Measurements from ENCODE around the gene BTRC. TPM values are rescaled to one million over a fixed set of nuclear protein-coding genes. Genes with fewer than 3 reads are reported as not detected.
"Not testable (repeated sequence)": the region's sequence is repeated elsewhere in the genome, so short reads cannot be mapped to it uniquely, and the experiment has no call there.

BTRC gene
- total RNA-seq, 1 donor from 2014 or later: 19.4 TPM

DNA sequence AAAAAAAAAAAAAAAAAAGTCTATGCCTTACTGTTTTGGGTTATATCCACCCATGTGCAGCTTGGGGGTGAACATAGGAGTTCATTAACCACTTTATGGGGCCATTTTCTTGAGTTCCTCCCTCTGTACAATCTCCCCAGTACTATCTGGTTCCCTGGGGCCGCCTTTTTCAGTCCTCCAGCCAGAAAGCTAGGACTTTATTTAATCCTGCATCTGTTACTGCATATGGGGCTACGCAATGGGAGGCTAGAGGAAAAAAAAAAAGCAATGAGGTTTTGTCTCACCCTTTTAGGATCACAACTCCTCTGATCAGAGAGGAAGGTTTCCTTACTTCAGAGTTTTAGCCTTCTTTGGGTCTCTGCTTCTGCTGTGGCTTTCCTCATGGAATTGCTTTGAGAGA lies 51.0 kb downstream of the BTRC start:
- Mint-ChIP-seq H3K27me3 (no peaks in the 10 kb centered on the region), H3K4me1 (peaks cover 9% of the 10 kb centered on the region), H3K9me3 (no peaks in the 10 kb centered on the region), H3K27ac (no peak overlapping the region), H3K4me3 (no peak overlapping the region), H3K36me3 (ENCODE audit: low read depth) (peaks cover 18% of the 10 kb centered on the region)
- ChIA-PET POLR2A (interaction anchor here (0.6 kb wide), 1 partner anchor 51 kb away, joined by 3 read pairs; the partner anchor contains the start of gene BTRC), CTCF (no interaction called here)
- ATAC-seq (ENCODE audit: low read depth) (no peak), DNase-seq (no peak)
- no peak for TF ChIP-seq CTCF (IDR thresholded peaks at IDR 0.05)
- intact Hi-C loops (cut with micrococcal nuclease): no loop called here

DNA sequence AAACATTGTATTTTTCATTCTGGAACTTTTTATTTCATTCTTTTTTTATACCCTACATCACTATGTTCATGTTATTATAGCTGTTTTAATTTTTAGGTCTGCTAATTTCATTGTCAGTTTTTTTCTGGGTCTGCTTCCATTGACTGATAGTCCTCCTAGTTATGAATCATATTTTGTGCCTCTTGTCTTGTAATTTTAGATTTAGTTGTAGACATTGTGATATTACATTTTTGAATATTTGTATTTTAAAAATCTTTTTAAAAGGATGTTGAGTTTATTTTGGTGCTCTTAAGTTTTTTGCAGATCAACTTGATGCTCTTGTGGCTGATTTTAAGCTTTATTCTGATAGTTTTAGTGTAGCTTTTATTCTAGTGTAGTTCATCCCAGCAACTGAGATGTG lies 57.6 kb downstream of the BTRC start:
- Mint-ChIP-seq H3K4me1 (peaks cover 20% of the 10 kb centered on the region), H3K36me3 (ENCODE audit: low read depth) (peaks cover 30% of the 10 kb centered on the region), H3K27ac (no peak overlapping the region), H3K4me3 (no peak overlapping the region), H3K9me3 (peaks cover 9% of the 10 kb centered on the region), H3K27me3 (no peaks in the 10 kb centered on the region)
- intact Hi-C loops (cut with micrococcal nuclease): no loop called here
- no peak for TF ChIP-seq CTCF (IDR thresholded peaks at IDR 0.05)
- no peak for DNase-seq
- ChIA-PET POLR2A (interaction anchor here (0.7 kb wide), 1 partner anchor 366 kb away, joined by 3 read pairs; no protein-coding TSS in a partner anchor), CTCF (no interaction called here)
- ATAC-seq (ENCODE audit: low read depth): no peak

DNA sequence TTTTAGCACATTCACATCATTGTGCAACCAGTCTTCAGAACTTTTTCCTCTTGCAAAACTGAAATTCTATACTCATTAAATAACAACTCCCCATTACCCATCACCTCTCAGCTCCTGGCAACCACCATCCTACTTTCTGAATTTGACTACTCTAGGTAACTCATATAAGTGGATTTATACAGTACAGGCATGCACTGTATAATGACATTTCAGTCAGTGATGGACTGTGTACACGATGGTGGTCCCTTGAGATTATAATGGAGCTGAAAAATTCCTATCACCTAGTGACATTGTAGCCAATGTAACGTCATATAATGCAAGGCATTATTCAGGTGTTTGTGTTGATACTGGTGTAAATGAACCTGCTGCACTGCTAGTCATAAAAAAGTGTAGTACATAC lies 60.1 kb downstream of the BTRC start:
- intact Hi-C loops (cut with micrococcal nuclease): no loop called here
- DNase-seq (no peak), ATAC-seq (ENCODE audit: low read depth) (no peak)
- H3K27me3 Mint-ChIP-seq: no peaks in the 10 kb centered on the region
- TF ChIP-seq CTCF (IDR thresholded peaks at IDR 0.05): no peak
- H3K4me3 Mint-ChIP-seq: no peak overlapping the region
- H3K36me3 Mint-ChIP-seq (ENCODE audit: low read depth): peaks cover 24% of the 10 kb centered on the region
- ChIA-PET POLR2A (no interaction called here), CTCF (no interaction called here)
- peaks cover 9% of the 10 kb centered on the region for H3K9me3 Mint-ChIP-seq
- H3K4me1 Mint-ChIP-seq: peaks cover 20% of the 10 kb centered on the region
- H3K27ac Mint-ChIP-seq: no peak overlapping the region

DNA sequence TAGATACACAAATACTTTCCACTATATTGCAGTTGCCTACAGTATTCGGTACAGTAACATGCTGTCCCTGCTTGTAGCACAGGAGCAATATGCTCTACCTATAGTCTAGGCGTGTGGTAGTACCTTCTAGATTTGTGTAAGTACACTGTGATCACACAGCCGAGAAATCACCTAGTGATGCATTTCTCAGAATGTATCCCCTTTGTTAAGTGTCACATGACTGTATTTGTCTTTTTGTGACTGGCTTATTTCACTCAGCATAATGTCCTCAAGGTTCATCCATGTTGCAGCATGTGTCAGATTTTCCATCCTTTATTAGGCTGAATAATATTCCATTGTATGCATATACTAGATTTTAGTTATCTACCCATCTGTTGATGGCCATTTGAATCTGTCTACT lies 61.9 kb downstream of the BTRC start:
- ChIA-PET POLR2A (no interaction called here), CTCF (no interaction called here)
- intact Hi-C loops (cut with micrococcal nuclease): no loop called here
- H3K27ac Mint-ChIP-seq: no peak overlapping the region
- no peak for TF ChIP-seq CTCF (IDR thresholded peaks at IDR 0.05)
- H3K4me1 Mint-ChIP-seq: peaks cover 24% of the 10 kb centered on the region
- no peak overlapping the region for H3K4me3 Mint-ChIP-seq
- H3K36me3 Mint-ChIP-seq (ENCODE audit: low read depth): peaks cover 11% of the 10 kb centered on the region
- H3K27me3 Mint-ChIP-seq: no peaks in the 10 kb centered on the region
- no peak for DNase-seq
- ATAC-seq (ENCODE audit: low read depth): no peak
- peaks cover 9% of the 10 kb centered on the region for H3K9me3 Mint-ChIP-seq

GRCh38 chr10:101421967-101422366 lies 68.0 kb downstream of the BTRC start:
- H3K4me1 Mint-ChIP-seq: peaks cover 11% of the 10 kb centered on the region
- DNase-seq; intact Hi-C loops (cut with micrococcal nuclease); H3K9me3 Mint-ChIP-seq; ATAC-seq (ENCODE audit: low read depth); POLR2A ChIA-PET; CTCF ChIA-PET; H3K36me3 Mint-ChIP-seq (ENCODE audit: low read depth); H3K27ac Mint-ChIP-seq; H3K27me3 Mint-ChIP-seq; H3K4me3 Mint-ChIP-seq: not testable (repeated sequence)

DNA sequence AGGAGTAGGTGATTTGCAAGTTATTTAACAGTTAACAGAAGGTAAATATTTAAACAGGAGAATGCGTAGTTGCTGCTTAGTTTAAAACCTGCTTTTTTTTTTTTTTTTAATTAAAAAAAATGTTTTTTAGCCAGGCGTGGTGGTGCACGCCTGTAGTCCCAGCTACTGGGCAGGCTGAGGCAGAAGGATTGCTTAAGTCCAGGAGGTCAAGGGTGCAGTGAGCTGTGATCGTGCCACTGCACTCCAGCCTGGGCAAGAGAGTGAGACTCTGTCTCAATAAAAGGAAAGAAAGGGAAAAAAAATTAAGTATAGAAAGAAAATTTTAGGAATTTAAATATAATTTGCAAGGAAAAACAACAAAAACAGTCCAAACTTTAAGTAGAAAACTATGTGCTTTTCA lies 71.6 kb downstream of the BTRC start:
- DNase-seq (no peak), ATAC-seq (ENCODE audit: low read depth) (no peak)
- POLR2A ChIA-PET: no interaction called here
- CTCF ChIA-PET: no interaction called here
- Mint-ChIP-seq H3K27me3 (no peaks in the 10 kb centered on the region), H3K36me3 (ENCODE audit: low read depth) (peaks cover 5% of the 10 kb centered on the region), H3K27ac (no peak overlapping the region), H3K9me3 (no peaks in the 10 kb centered on the region), H3K4me3 (no peak overlapping the region), H3K4me1 (peaks cover 10% of the 10 kb centered on the region)
- intact Hi-C loops (cut with micrococcal nuclease): no loop called here
- TF ChIP-seq CTCF (IDR thresholded peaks at IDR 0.05): no peak

Data from activated B cell treated with CpG ODN at 0.5 μM for 24 hours (primary cell).